Mesendoderm (in vitro differentiated cells): ENCODE data around the gene CDH2.

Source experiments
- DNase-seq: peaks from one replicate; pipeline ENCODE4 v3.0.0; 2013
- H2AK5ac ChIP-seq: 2 replicates; pipeline ENCODE4 v1.6.1; 2013; ENCODE audit warnings: low read length, inconsistent platforms
- H2BK120ac ChIP-seq: 2 replicates; pipeline ENCODE4 v1.6.1; 2013; ENCODE audit warnings: low read depth, mild to moderate bottlenecking, low read length, moderate library complexity, mixed read lengths
- H2BK15ac ChIP-seq: replicated peaks from 2 replicates; pipeline ENCODE4 v1.6.1; 2013; ENCODE audit warnings: low read depth, mild to moderate bottlenecking, moderate library complexity
- H2BK5ac ChIP-seq: 2 replicates; pipeline ENCODE4 v1.6.1; 2013; ENCODE audit warnings: low read length, inconsistent platforms
- H3K18ac ChIP-seq: 2 replicates; pipeline ENCODE4 v1.6.1; 2013; ENCODE audit warnings: mild to moderate bottlenecking, low read length, mixed read lengths
- H3K23ac ChIP-seq: one replicate; pipeline ENCODE4 v1.6.1; 2013; ENCODE audit warnings: low read length
- H3K27ac ChIP-seq: 2 replicates; pipeline ENCODE4 v1.5.1; 2013; ENCODE audit warnings: low read depth, mild to moderate bottlenecking, inconsistent platforms, low read length, moderate library complexity
- H3K27me3 ChIP-seq: 2 replicates; pipeline ENCODE4 v1.6.1; 2013; ENCODE audit warnings: low read length, control low read depth, mild to moderate bottlenecking, inconsistent platforms; ENCODE audit not compliant: insufficient read depth, poor library complexity
- H3K36me3 ChIP-seq: 2 replicates; pipeline ENCODE4 v1.6.1; 2013; ENCODE audit warnings: low read length, inconsistent platforms; ENCODE audit not compliant: control insufficient read depth, insufficient read depth
- H3K4ac ChIP-seq: one replicate; pipeline ENCODE4 v1.6.1; 2013; ENCODE audit warnings: low read depth, mild to moderate bottlenecking, low read length, moderate library complexity
- H3K4me1 ChIP-seq: 2 replicates; pipeline ENCODE4 v1.6.1; 2013; ENCODE audit warnings: low read depth, low read length, inconsistent platforms; ENCODE audit not compliant: control insufficient read depth
- H3K4me2 ChIP-seq: 2 replicates; pipeline ENCODE4 v1.6.1; 2013; ENCODE audit warnings: low read length
- H3K4me3 ChIP-seq: 2 replicates; pipeline ENCODE4 v1.5.1; 2013; ENCODE audit warnings: mild to moderate bottlenecking, low read length
- H3K56ac ChIP-seq: one replicate; pipeline ENCODE4 v1.6.1; 2013; ENCODE audit warnings: low read length
- H3K79me1 ChIP-seq: 2 replicates; pipeline ENCODE4 v1.6.1; 2013; ENCODE audit warnings: low read length, inconsistent platforms
- H3K79me2 ChIP-seq: 2 replicates; pipeline ENCODE4 v1.6.1; 2013; ENCODE audit warnings: mild to moderate bottlenecking, low read length; ENCODE audit not compliant: control insufficient read depth, insufficient read depth
- H3K9ac ChIP-seq: 2 replicates; pipeline ENCODE4 v1.6.1; 2013; ENCODE audit warnings: low read length, inconsistent platforms
- H4K5ac ChIP-seq: one replicate; pipeline ENCODE4 v1.6.1; 2013; ENCODE audit warnings: low read length
- H4K8ac ChIP-seq: one replicate; pipeline ENCODE4 v1.6.1; 2013; ENCODE audit warnings: low read depth, mild to moderate bottlenecking, control low read depth, low read length, moderate library complexity
- WGBS: extraction: QIAGEN DNeasy Blood & Tissue Kit; methylation state at CpG from one replicate; pipeline ENCODE4 v1.1.7; 2013; ENCODE audit warnings: low lambda C conversion rate, missing lambda C conversion rate; ENCODE audit not compliant: insufficient coverage; ENCODE audit errors: extremely low coverage; 5-methylcytosine and 5-hydroxymethylcytosine counted together

Gene CDH2

GRCh38 chr18:27964811-27965210 lies 212.1 kb downstream of the CDH2 start:
- Histone ChIP-seq H3K36me3 (peaks cover 2% of the 10 kb centered on the region), H2BK5ac (no peak overlapping the region), H4K8ac (no peak overlapping the region), H3K4me2 (no peak overlapping the region), H3K27me3 (no peaks in the 10 kb centered on the region), H3K56ac (no peak overlapping the region), H2BK15ac (no peak overlapping the region), H2BK120ac (no peak overlapping the region), H2AK5ac (no peak overlapping the region), H3K27ac (no peak overlapping the region), H3K9ac (no peak overlapping the region), H3K4me3 (no peak overlapping the region), H3K18ac (no peak overlapping the region), H4K5ac (no peak overlapping the region), H3K4me1 (no peaks in the 10 kb centered on the region), H3K79me2 (no peaks in the 10 kb centered on the region), H3K23ac (no peak overlapping the region), H3K4ac (no peak overlapping the region), H3K79me1 (peaks cover 3% of the 10 kb centered on the region)
- DNase-seq: peak; percentile 83
- WGBS: no CpG with 5 or more reads among the region's 1 CpG

- no peak overlapping the region for H3K18ac ChIP-seq
- H3K56ac ChIP-seq: no peak overlapping the region
- no peaks in the 10 kb centered on the region for H3K27me3 ChIP-seq
- no peak overlapping the region for H3K4ac ChIP-seq
- H3K9ac ChIP-seq: no peak overlapping the region
- H3K27ac ChIP-seq: no peak overlapping the region
- no peak overlapping the region for H2BK5ac ChIP-seq
- H3K36me3 ChIP-seq: peaks cover 2% of the 10 kb centered on the region
- no peak for DNase-seq
- no peak overlapping the region for H4K8ac ChIP-seq
- no peaks in the 10 kb centered on the region for H3K79me2 ChIP-seq
- H3K79me1 ChIP-seq: no peaks in the 10 kb centered on the region
- no peaks in the 10 kb centered on the region for H3K4me1 ChIP-seq
- H4K5ac ChIP-seq: no peak overlapping the region
- H2AK5ac ChIP-seq: no peak overlapping the region
- no peak overlapping the region for H3K23ac ChIP-seq
- H2BK15ac ChIP-seq: no peak overlapping the region
- H2BK120ac ChIP-seq: no peak overlapping the region
- H3K4me3 ChIP-seq: no peak overlapping the region
- no peak overlapping the region for H3K4me2 ChIP-seq
Measured at GRCh38 chr18:27959101-27959500, 217.8 kb downstream of the CDH2 start.

- no peak overlapping the region for H3K27ac ChIP-seq
- no CpG with 5 or more reads among the region's 6 CpGs for WGBS
- no peak overlapping the region for H3K4ac ChIP-seq
Measured at GRCh38 chr18:27956001-27956640, 220.8 kb downstream of the CDH2 start.

GRCh38 chr18:27954226-27954625 lies 222.7 kb downstream of the CDH2 start:
- H2BK15ac ChIP-seq: no peak overlapping the region
- no peak overlapping the region for H3K18ac ChIP-seq
- no peak overlapping the region for H4K8ac ChIP-seq
- no peak for DNase-seq
- no peak overlapping the region for H3K4me2 ChIP-seq
- no peak overlapping the region for H3K9ac ChIP-seq
- no peak overlapping the region for H3K27ac ChIP-seq
- H3K4ac ChIP-seq: no peak overlapping the region
- H3K56ac ChIP-seq: no peak overlapping the region
- H3K27me3 ChIP-seq: no peaks in the 10 kb centered on the region
- no peak overlapping the region for H2BK5ac ChIP-seq
- no peak overlapping the region for H2AK5ac ChIP-seq
- no peaks in the 10 kb centered on the region for H3K79me1 ChIP-seq
- H2BK120ac ChIP-seq: no peak overlapping the region
- H4K5ac ChIP-seq: no peak overlapping the region
- no peaks in the 10 kb centered on the region for H3K79me2 ChIP-seq
- no peak overlapping the region for H3K23ac ChIP-seq
- no peaks in the 10 kb centered on the region for H3K4me1 ChIP-seq
- WGBS: no CpG with 5 or more reads among the region's 3 CpGs
- H3K36me3 ChIP-seq: peaks cover 2% of the 10 kb centered on the region
- no peak overlapping the region for H3K4me3 ChIP-seq

More at GRCh38 chr18:27956001-27956640, 220.8 kb downstream of the CDH2 start:
- Histone ChIP-seq H2BK15ac (no peak overlapping the region), H2BK120ac (no peak overlapping the region), H3K27me3 (no peaks in the 10 kb centered on the region), H3K79me2 (no peaks in the 10 kb centered on the region), H3K18ac (no peak overlapping the region), H3K56ac (no peak overlapping the region), H3K23ac (no peak overlapping the region), H3K9ac (no peak overlapping the region), H3K79me1 (no peaks in the 10 kb centered on the region), H4K5ac (no peak overlapping the region), H2BK5ac (no peak overlapping the region), H3K4me2 (no peak overlapping the region), H2AK5ac (no peak overlapping the region), H3K4me3 (no peak overlapping the region), H3K36me3 (peaks cover 2% of the 10 kb centered on the region), H3K4me1 (no peaks in the 10 kb centered on the region), H4K8ac (no peak overlapping the region)
- no peak for DNase-seq

- Histone ChIP-seq H3K18ac (no peak overlapping the region), H4K8ac (no peak overlapping the region), H2BK120ac (no peak overlapping the region), H3K4me1 (no peaks in the 10 kb centered on the region), H3K56ac (no peak overlapping the region), H4K5ac (no peak overlapping the region), H2AK5ac (no peak overlapping the region), H3K27me3 (no peaks in the 10 kb centered on the region), H3K4ac (no peak overlapping the region), H3K79me1 (no peaks in the 10 kb centered on the region), H3K4me2 (no peak overlapping the region), H3K79me2 (no peaks in the 10 kb centered on the region), H2BK15ac (no peak overlapping the region), H2BK5ac (no peak overlapping the region), H3K36me3 (peaks cover 2% of the 10 kb centered on the region), H3K9ac (no peak overlapping the region), H3K4me3 (no peak overlapping the region), H3K23ac (no peak overlapping the region), H3K27ac (no peak overlapping the region)
- DNase-seq: no peak
Measured at GRCh38 chr18:27952741-27953140, 224.2 kb downstream of the CDH2 start.

GRCh38 chr18:27950648-27951228 lies 226.2 kb downstream of the CDH2 start:
- Histone ChIP-seq H3K4ac (no peak overlapping the region), H2BK5ac (no peak overlapping the region), H2AK5ac (no peak overlapping the region), H3K9ac (no peak overlapping the region), H3K4me2 (no peak overlapping the region), H3K79me2 (no peaks in the 10 kb centered on the region), H3K56ac (no peak overlapping the region), H3K18ac (no peak overlapping the region), H3K79me1 (no peaks in the 10 kb centered on the region), H4K8ac (no peak overlapping the region), H2BK15ac (no peak overlapping the region), H3K27me3 (no peaks in the 10 kb centered on the region), H3K27ac (no peak overlapping the region), H2BK120ac (no peak overlapping the region), H3K4me1 (no peaks in the 10 kb centered on the region), H3K23ac (no peak overlapping the region), H3K36me3 (peaks cover 2% of the 10 kb centered on the region), H3K4me3 (no peak overlapping the region), H4K5ac (no peak overlapping the region)
- no CpG with 5 or more reads among the region's 5 CpGs for WGBS
- DNase-seq: no peak
